ENCODE data around the gene MOK.
"Not testable (repeated sequence)": the region's sequence is repeated elsewhere in the genome, so short reads cannot be mapped to it uniquely, and the experiment has no call there.

MOK gene

DNA sequence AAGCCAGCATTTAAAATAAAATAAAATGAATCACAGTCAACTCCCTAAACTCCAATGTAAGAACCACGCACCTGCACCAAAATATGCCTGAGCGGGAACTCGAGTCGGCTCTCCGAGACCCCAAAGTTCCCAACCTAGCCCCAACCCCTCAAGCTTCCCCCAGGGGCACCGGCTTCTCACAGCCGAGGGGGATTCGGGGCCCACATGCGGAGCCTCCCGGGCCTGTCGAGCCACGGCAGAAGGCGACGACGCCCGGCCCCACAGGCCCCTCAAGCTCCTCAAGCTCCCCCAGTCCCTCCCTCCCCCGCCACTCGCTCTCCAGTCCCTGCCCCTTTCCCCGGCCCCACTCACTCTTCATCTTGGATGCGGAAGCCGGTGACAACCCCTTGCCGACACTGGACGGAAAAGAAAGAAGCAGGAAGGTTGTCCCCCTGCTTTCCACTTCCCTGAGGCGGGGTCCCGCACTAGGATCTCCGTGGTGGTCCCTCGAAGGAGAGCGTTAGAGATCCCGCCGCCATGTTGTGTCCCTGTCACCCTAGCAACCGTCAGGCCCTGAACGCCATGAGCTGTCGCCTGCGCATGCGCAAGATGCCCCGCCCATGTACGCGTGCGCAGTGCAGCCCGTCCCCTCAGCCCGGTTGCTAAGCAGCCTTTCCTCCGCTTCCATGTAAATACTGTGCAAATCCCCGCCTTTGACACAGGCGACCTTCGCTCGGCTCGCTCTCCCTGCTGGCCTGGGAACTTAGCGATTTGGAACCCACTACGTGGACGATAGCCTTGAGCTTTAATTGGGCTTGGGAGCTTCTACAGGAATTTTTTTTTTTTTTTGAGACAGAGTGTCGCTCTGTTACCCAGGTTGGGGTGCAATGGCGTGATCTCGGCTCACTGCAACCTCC, at the start of gene MOK:
Gene MOK, minus strand, starts transcription at position 554 of the 896 bp plus-strand sequence. Its CDS starts 196 bp downstream, at position 358.
- DNase-seq, result peak; percentile 97

DNA sequence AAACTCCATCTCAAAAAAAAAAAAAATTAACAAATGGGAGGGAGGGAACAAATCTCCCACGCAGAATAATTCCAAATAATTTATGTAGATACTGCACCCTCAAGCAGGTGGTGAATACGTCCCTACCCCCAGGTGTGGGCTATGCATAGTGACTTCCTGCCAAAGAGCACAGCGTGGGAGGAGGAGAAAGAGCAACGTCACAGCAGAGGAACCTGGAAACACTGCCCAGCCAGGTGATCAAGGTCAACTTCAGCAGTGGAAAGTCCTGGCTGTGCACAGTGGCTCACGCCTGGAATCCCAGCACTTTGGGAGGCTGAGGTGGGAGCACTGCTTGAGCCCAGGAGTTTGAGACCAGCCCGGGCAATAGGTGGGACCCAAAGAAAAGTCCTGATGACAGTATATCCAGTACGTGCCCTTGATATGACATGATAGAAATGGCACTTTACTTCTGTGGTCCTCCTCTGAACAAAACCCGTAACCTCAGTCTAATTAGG, 48.2 kb upstream of the MOK start:
- DNase-seq, result no peak

DNA sequence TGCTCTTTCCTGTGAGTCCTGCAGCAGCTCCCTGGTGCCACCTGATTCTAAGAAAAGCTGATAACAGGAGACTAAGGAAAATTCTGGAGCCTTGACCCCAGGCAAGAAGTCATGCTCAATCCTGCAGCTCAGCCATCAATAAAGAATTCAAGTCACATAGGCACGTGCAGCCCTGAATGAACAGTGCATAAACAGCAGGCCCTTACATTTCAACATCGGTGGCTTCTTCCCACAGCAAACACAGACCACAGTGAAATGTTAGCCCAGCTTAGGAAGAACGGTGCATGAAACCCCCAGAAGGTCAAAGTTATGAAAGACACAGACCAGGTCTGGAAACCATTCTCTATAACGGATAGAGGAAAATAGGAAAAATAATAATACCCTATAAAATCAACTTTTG, 47.2 kb upstream of the MOK start:
- no peak for DNase-seq

DNA sequence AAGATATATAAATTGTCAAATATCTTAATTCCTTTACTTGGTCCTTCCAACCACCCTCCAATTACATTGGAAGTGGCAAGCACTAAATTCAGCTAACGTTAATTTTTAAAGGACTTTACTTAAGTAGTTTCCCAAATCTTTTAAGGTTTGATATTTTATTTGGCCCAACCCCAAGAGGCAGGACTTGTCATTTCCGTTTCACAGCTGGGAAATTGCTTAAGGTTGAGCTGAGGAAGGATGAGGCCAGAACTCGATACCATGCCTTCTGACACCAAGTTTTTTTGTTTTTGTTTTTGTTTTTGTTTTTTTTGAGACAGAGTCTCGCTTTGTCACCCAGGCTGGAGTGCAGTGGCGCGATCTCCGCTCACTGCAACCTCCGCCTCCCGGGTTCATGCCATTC, 46.6 kb upstream of the MOK start:
- not testable (repeated sequence) for DNase-seq

DNA sequence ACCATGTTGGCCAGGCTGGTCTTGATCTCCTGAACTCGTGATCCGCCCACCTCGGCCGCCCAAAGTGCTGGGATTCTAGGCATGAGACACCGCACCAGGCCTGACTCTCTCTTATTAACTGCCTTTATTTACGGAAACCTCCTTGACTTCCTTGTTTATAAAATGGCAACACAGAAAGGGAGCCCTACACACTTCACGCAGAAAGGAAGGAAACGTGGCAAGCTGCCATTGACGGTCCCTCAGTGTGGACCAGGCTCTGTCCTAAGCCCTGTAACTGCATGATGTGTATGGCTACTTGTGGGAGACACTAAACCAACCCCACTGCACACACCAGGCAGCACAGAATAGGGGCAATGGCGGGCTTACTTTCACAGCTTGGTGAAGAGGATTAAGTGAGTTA, 46.1 kb upstream of the MOK start:
- no peak for DNase-seq

DNA sequence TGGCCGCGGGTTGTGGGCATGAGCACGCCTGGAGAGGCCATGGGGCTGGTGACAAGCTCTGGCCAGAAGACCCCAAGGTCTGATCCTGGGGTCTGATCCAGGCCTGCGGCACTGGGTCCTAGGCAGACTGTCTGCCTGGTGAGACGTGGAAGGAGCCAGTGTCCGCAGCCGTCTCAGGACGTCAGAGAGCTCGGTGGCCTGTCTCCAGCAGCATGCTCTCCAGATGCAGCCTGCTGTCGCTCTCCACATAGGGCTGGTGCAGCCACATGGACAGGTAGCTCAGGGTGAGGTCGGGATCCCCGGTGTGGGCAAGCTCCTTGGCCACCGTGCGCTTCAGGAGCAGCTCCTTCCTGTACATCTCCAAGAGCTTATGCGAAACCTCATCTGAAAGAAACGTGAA, 43.4 kb upstream of the MOK start:
- DNase-seq, result no peak

DNA sequence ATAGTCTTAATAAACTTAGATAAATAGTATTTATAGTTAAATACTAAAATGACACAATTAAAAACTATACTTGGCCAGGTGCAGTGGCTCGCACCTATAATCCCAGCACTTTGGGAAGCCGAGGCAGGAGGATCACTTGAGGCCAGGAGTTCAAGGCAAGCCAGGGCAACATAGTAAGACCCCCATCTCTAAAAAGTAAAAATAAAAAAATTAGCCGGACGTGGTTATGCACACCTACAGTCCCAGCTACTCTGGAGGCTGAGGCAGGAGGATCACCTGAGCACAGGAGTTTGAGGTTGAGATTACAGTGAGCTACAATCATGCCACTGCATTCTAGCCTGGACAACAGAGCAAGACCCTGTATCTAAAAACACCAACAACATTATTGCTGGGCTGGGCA, 41.7 kb upstream of the MOK start:
- no peak for DNase-seq

DNA sequence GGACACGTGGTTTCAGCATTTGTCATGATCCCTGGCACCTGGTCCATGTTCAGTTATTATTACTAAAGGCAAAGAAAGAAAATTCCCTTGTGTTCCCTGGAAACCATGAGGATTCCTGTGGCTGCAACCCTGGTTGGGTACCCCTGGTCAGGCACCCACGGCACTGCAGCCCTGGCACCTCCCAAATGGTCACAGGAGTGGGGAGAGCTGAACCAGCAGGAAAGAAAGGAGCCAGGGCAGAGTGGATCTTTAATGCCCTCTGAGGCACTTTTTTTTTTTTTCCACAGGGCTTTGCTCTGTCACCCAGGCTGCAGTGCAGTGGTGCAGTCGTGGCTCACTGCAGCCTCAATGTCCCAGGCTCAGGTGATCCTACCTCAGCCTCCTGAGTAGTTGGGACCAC, 40.3 kb upstream of the MOK start:
- no peak for DNase-seq

- DNase-seq, result no peak
These were observed 39.5 kb upstream of the MOK start for GRCh38 chr14:102344485-102344884.

GRCh38 chr14:102344084-102344483, 39.1 kb upstream of the MOK start:
- DNase-seq, result no peak

- no peak for DNase-seq
These were observed 37.3 kb upstream of the MOK start for GRCh38 chr14:102342238-102342637.

DNA sequence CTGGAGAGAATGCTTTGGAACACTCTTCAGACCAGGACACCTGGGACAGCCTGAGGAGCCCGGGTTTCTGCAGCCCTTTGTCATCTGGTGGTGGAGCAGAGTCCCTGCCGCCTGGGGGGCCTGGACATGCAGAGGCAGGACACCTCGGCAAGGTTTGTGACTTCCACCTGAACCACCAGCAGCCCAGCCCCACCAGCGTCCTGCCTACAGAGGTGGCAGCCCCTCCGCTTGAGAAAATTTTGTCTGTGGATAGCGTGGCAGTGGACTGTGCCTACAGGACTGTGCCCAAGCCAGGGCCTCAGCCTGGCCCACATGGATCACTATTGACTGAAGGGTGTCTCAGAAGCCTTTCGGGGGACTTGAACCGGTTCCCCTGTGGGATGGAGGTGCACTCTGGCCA, 36.6 kb upstream of the MOK start:
- DNase-seq, result no peak

DNA sequence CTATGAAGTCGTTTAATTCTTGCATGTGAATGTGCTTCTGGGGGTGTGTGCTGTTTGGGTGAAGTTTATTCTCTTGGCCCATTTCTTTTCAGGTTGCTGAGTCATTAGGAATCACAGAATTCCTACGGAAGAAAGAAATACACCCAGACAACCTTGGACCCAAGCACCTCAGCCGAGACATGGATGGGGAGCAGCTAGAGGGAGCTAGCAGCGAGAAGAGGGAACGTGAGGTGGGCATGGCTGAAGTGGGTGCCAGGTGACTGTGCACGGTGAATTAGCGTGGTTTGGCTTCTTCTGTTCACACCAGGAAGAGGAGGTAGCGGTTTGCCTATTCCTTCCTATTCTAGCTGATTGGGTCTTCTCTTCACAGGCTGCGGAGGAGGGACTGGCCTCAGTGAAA, 33.8 kb upstream of the MOK start:
- no peak for DNase-seq

GRCh38 chr14:102335163-102335562, 30.2 kb upstream of the MOK start:
- no peak for DNase-seq

GRCh38 chr14:102333795-102334705, 29.1 kb upstream of the MOK start:
- DNase-seq, result no peak

- no peak for DNase-seq
These were observed 28.4 kb upstream of the MOK start for GRCh38 chr14:102333390-102333789.

- DNase-seq, result no peak
These were observed 25.8 kb upstream of the MOK start for GRCh38 chr14:102330806-102331205.

DNA sequence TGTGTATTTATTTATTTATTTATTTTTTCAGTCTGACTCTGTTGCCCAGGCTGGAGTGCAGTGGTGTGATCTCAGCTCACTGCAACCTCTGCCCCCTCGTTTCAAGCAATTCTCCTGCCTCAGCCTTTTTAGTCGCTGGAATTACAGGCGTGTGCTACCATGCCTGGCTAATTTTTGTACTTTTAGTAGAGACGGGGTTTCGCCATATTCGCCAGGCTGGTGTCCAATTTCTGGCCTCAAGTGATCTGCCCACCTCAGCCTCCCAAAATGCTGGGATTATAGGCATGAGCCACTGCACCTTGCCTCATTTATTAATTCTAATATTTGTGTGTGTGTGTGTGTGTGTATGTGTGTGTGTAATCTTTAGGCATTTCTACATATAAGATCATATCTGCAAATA, 24.4 kb upstream of the MOK start:
- not testable (repeated sequence) for DNase-seq

GRCh38 chr14:102326583-102326982, 21.6 kb upstream of the MOK start:
- DNase-seq, result no peak

GRCh38 chr14:102325791-102326345, 20.9 kb upstream of the MOK start:
- DNase-seq, result no peak

GRCh38 chr14:102323102-102323501, 18.1 kb upstream of the MOK start:
- peak; percentile 40 for DNase-seq

GRCh38 chr14:102321456-102322422, 16.8 kb upstream of the MOK start:
- no peak for DNase-seq

Data from NCI-H345 (cell line).